Keratinocyte (primary cell): ENCODE results near the gene TTC13. TPM values are rescaled to one million over a fixed set of nuclear protein-coding genes. Genes with fewer than 3 reads are reported as not detected.

ENCODE experiments used
- DNase-seq: peaks from one replicate; pipeline ENCODE4 v3.0.0-alpha.2; 2011; ENCODE audit warnings: low read depth, missing footprints, low spot score
- FAIRE-seq: peaks from 2 replicates; lab custom pipeline; 2011; peaks lifted over from hg19 to GRCh38; lab: Jason Lieb, UNC
- H2AFZ ChIP-seq: 2 replicates; pipeline ENCODE4 v1.6.0; 2012; ENCODE audit warnings: low read length, control low read depth, inconsistent platforms; ENCODE audit not compliant: control insufficient read depth
- H3K27ac ChIP-seq: 2 replicates; pipeline ENCODE4 v1.5.1; 2011; ENCODE audit warnings: low read length; ENCODE audit not compliant: control insufficient read depth, insufficient read depth
- H3K27me3 ChIP-seq: 3 replicates; pipeline ENCODE4 v1.6.0; 2011; ENCODE audit warnings: low read length; ENCODE audit not compliant: control insufficient read depth, insufficient read depth; ENCODE audit errors: extremely low read depth
- H3K36me3 ChIP-seq, 2 experiments: 2 replicates in 1 of 2; 3 replicates in 1 of 2; pipeline ENCODE4 v1.5.1; 2011; ENCODE audit warnings: low read length in 2 of 2, mild to moderate bottlenecking in 1 of 2; ENCODE audit not compliant: control insufficient read depth in 2 of 2, insufficient read depth in 2 of 2; ENCODE audit errors: extremely low read depth in 1 of 2
- H3K4me1 ChIP-seq: 3 replicates; pipeline ENCODE4 v1.5.1; 2011; ENCODE audit warnings: low read length; ENCODE audit not compliant: control insufficient read depth, insufficient read depth; ENCODE audit errors: extremely low read depth
- H3K4me2 ChIP-seq: 3 replicates; pipeline ENCODE4 v1.6.0; 2011; ENCODE audit warnings: low read depth, low read length; ENCODE audit not compliant: control insufficient read depth, insufficient read depth; ENCODE audit errors: extremely low read depth
- H3K4me3 ChIP-seq, 3 experiments: fragments of 200-600 bp in 1 of 3; sonication (generic) in 1 of 3; 2 replicates in 2 of 3; 3 replicates in 1 of 3; pipeline ENCODE4 v1.5.1; 2011 to 2016; ENCODE audit warnings: low read length in 3 of 3, mild to moderate bottlenecking in 3 of 3, control low read depth in 2 of 3, inconsistent platforms in 1 of 3, low read depth in 1 of 3, mixed read lengths in 1 of 3, mixed run types in 1 of 3, moderate library complexity in 1 of 3; ENCODE audit not compliant: control insufficient read depth in 2 of 3, insufficient read depth in 2 of 3; ENCODE audit errors: extremely low read depth in 1 of 3
- H3K79me2 ChIP-seq: 2 replicates; pipeline ENCODE4 v1.6.0; 2012; ENCODE audit warnings: low read length; ENCODE audit not compliant: control insufficient read depth, insufficient read depth
- H3K9ac ChIP-seq: 3 replicates; pipeline ENCODE4 v1.6.0; 2011; ENCODE audit warnings: low read length; ENCODE audit not compliant: control insufficient read depth, insufficient read depth; ENCODE audit errors: extremely low read depth
- H3K9me1 ChIP-seq: 3 replicates; pipeline ENCODE4 v1.6.0; 2011; ENCODE audit warnings: low read length; ENCODE audit not compliant: control insufficient read depth, insufficient read depth; ENCODE audit errors: extremely low read depth
- H3K9me3 ChIP-seq: 2 replicates; pipeline ENCODE4 v1.5.1; 2012; ENCODE audit warnings: low read depth, low read length; ENCODE audit not compliant: control insufficient read depth
- H4K20me1 ChIP-seq: 3 replicates; pipeline ENCODE4 v1.6.0; 2011; ENCODE audit warnings: low read length; ENCODE audit not compliant: control insufficient read depth, insufficient read depth; ENCODE audit errors: extremely low read depth
- EZH2 ChIP-seq: IDR thresholded peaks from one replicate; pipeline ENCODE4 v1.6.1; 2012; ENCODE audit warnings: inconsistent platforms, mild to moderate bottlenecking, low read length, moderate library complexity
- dilution Hi-C: fragments of 300-500 bp; cut with MboI; formaldehyde crosslinking; loops from one replicate; pipeline ENCODE4 v1.7.0; 2020; ENCODE audit warnings: low sequenced_read_pairs; ENCODE audit not compliant: extremely low pct_ligation_motif_present
- polyA plus RNA-seq, 5 experiments: library from polyadenylated mRNA; depleted of rRNA in 3 of 5; stranded (reverse) in 3 of 5; stranded (forward) in 1 of 5; unstranded in 1 of 5; fragments of >200 nt; gene quantifications; 1 replicate in 1 of 5; 2 replicates in 3 of 5; 3 replicates in 1 of 5; pipeline versions ENCODE4 v1.2.1 to v1.2.3, GENCODE V29; 2011 to 2012; ENCODE audit warnings: missing spikeins in 2 of 5, low read depth in 1 of 5, low replicate concordance in 1 of 5
- TF ChIP-seq, protein P1 (sequence below), 3 experiments: IDR thresholded peaks in 1 of 3; conservative IDR thresholded peaks in 1 of 3; optimal IDR thresholded peaks in 1 of 3; 2 replicates in 2 of 3; 3 replicates in 1 of 3; pipeline versions ENCODE3 to v1.5.1; 2011; ENCODE audit warnings: low read length in 3 of 3, mild to moderate bottlenecking in 3 of 3, moderate library complexity in 2 of 3, control low read depth in 1 of 3, inconsistent platforms in 1 of 3; ENCODE audit not compliant: insufficient read depth in 2 of 3; ENCODE audit errors: extremely low read depth in 1 of 3

The TTC13 gene
- polyA plus RNA-seq, 1 donor (not counting 4 experiments of a cell fraction or from before 2014, with no cell fraction given): 8.3 TPM

DNA sequence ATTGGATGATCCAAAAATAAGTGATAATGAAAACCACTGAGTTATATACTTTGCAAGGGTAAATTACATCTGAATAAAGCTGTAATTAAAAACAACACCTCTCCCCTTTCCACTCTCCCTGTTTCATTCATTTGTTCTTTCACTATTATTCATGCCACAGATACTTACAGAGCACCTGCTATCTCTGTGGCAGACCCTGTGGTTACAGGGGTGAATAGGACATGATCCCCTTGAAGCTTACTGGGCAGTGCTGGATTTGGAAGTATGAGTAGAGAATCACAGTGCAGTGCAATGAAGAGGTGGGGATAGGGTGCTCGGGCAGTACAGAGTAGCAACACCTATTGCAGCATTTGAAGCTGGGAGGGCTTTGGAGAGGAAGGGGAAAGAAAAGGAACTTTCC, 22.0 kb upstream of the TTC13 start:
- Histone ChIP-seq H3K27ac (no peak overlapping the region), H3K4me1 (no peaks in the 10 kb centered on the region), H3K9ac (no peak overlapping the region), H2AFZ (no peak overlapping the region), H3K4me3 (no peak overlapping the region), H3K79me2 (no peaks in the 10 kb centered on the region), H3K27me3 (no peaks in the 10 kb centered on the region), H3K9me3 (no peaks in the 10 kb centered on the region), H3K4me2 (no peak overlapping the region), H3K36me3 (peaks cover 33% of the 10 kb centered on the region in 2 experiments), H3K9me1 (no peaks in the 10 kb centered on the region), H4K20me1 (no peaks in the 10 kb centered on the region)
- TF ChIP-seq, protein P1, sequence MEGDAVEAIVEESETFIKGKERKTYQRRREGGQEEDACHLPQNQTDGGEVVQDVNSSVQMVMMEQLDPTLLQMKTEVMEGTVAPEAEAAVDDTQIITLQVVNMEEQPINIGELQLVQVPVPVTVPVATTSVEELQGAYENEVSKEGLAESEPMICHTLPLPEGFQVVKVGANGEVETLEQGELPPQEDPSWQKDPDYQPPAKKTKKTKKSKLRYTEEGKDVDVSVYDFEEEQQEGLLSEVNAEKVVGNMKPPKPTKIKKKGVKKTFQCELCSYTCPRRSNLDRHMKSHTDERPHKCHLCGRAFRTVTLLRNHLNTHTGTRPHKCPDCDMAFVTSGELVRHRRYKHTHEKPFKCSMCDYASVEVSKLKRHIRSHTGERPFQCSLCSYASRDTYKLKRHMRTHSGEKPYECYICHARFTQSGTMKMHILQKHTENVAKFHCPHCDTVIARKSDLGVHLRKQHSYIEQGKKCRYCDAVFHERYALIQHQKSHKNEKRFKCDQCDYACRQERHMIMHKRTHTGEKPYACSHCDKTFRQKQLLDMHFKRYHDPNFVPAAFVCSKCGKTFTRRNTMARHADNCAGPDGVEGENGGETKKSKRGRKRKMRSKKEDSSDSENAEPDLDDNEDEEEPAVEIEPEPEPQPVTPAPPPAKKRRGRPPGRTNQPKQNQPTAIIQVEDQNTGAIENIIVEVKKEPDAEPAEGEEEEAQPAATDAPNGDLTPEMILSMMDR (optimal IDR thresholded peaks at IDR 0.05 in 1 of 3, IDR thresholded peaks at IDR 0.05 in 1 of 3, conservative IDR thresholded peaks at IDR 0.05 in 1 of 3; ENCODE audit: extremely low read depth in 1 of 3, insufficient read depth in 2 of 3, low read length in 3 of 3): no peak
- no peak for TF ChIP-seq EZH2
- no peak for FAIRE-seq
- DNase-seq: no peak
- dilution Hi-C loops: no loop called here

DNA sequence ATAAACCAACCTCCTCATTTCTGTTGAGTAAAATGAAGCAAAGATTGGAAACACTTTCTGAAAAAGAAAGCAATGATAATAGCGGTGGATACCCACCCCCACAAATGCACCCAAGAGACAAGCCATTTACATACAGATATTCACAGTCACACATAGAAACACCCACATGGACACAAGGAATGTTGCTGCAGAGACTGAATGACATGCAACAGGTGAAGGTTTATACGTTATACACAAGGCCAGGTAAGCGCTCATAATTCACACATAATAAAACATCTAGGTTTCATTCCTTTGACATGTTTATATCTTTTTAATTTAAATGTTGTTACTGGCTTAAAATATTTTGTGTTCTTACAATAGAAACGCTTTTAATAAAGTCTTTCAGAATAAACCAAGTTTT, 21.5 kb upstream of the TTC13 start:
- H4K20me1 ChIP-seq: no peaks in the 10 kb centered on the region
- H3K9ac ChIP-seq: no peak overlapping the region
- H3K4me2 ChIP-seq: no peak overlapping the region
- no peak overlapping the region for H2AFZ ChIP-seq
- TF ChIP-seq, protein P1 (optimal IDR thresholded peaks at IDR 0.05 in 1 of 3, IDR thresholded peaks at IDR 0.05 in 1 of 3, conservative IDR thresholded peaks at IDR 0.05 in 1 of 3; ENCODE audit: extremely low read depth in 1 of 3, insufficient read depth in 2 of 3, low read length in 3 of 3): no peak
- no peak for TF ChIP-seq EZH2
- no peaks in the 10 kb centered on the region for H3K4me1 ChIP-seq
- H3K9me3 ChIP-seq: no peaks in the 10 kb centered on the region
- peaks cover 33% of the 10 kb centered on the region in 2 experiments for H3K36me3 ChIP-seq
- no peak overlapping the region for H3K4me3 ChIP-seq
- no peak for FAIRE-seq
- H3K9me1 ChIP-seq: no peaks in the 10 kb centered on the region
- H3K79me2 ChIP-seq: no peaks in the 10 kb centered on the region
- no peak overlapping the region for H3K27ac ChIP-seq
- DNase-seq: no peak
- no peaks in the 10 kb centered on the region for H3K27me3 ChIP-seq
- dilution Hi-C loops: no loop called here
